Esophagus squamous epithelium (tissue), 5 donors: ENCODE results near the gene TAAR1. TPM values are rescaled to one million over a fixed set of nuclear protein-coding genes. Genes with fewer than 3 reads are reported as not detected.
"Not testable (repeated sequence)": the region's sequence is repeated elsewhere in the genome, so short reads cannot be mapped to it uniquely, and the experiment has no call there.

ENCODE experiments used
- DNase-seq: peaks from one replicate; lab custom pipeline; 2025; lab: John Stamatoyannopoulos, UW
- H3K27ac ChIP-seq, 4 donors: fragments of 200-600 bp; sonication (generic); one replicate each; pipeline ENCODE4 v1.5.1; 2016 to 2019; ENCODE audit warnings: mild to moderate bottlenecking in 1 of 4
- H3K27me3 ChIP-seq, 4 donors: fragments of 200-600 bp; sonication (generic); 1 replicate in 3 of 4; 2 replicates in 1 of 4; pipeline versions ENCODE4 v1.5.1 to v1.6.0; 2017 to 2021; ENCODE audit warnings: antibody characterized with exemption in 1 of 4
- H3K36me3 ChIP-seq, 3 donors: fragments of 200-600 bp; sonication (generic); one replicate each; pipeline ENCODE4 v1.5.1; 2016 to 2019
- H3K4me1 ChIP-seq, 3 donors: fragments of 200-600 bp; sonication (generic); one replicate each; pipeline ENCODE4 v1.5.1; 2017 to 2019
- H3K4me3 ChIP-seq, 4 donors: fragments of 200-600 bp; sonication (generic); 1 replicate in 3 of 4; 2 replicates in 1 of 4; pipeline ENCODE4 v1.5.1; 2016 to 2019; ENCODE audit warnings: mild to moderate bottlenecking in 2 of 4, moderate library complexity in 1 of 4
- H3K9me3 ChIP-seq, 3 donors: fragments of 200-600 bp; sonication (generic); one replicate each; pipeline ENCODE4 v1.5.1; 2016 to 2019
- CTCF ChIP-seq, 6 experiments: fragments of 450-650 bp in 4 of 6; fragments of 200-600 bp in 2 of 6; sonication (generic) in 2 of 6; IDR thresholded peaks; one replicate each; pipeline ENCODE4 v1.5.1; 2016 to 2019; ENCODE audit warnings: antibody characterized with exemption in 6 of 6, mild to moderate bottlenecking in 4 of 6, moderate library complexity in 4 of 6
- POLR2A ChIP-seq, 4 donors: fragments of 450-650 bp; IDR thresholded peaks; one replicate each; pipeline ENCODE4 v1.6.1; 2017; ENCODE audit warnings: antibody characterized with exemption in 4 of 4, mild to moderate bottlenecking in 4 of 4, moderate library complexity in 3 of 4
- WGBS, 2 donors: methylation state at CpG; one replicate each; pipeline ENCODE4 v1.1.5; 2018; 5-methylcytosine and 5-hydroxymethylcytosine counted together
- intact Hi-C: fragments of 100-400 bp; cut with DNase I; formaldehyde crosslinking; loops from one replicate; pipeline ENCODE4 v1.15.0; 2022
- total RNA-seq, 4 donors: library from RNA; depleted of rRNA; stranded (reverse); fragments of >200 nt; gene quantifications; one replicate each; pipeline ENCODE4 v1.1.0, GENCODE V29; 2016
- donor health status: DM: yes; HTN: yes; CAD: no.

Gene TAAR1
- total RNA-seq, result not detected

GRCh38 chr6:132659082-132659481 is at the start of gene TAAR1:
Gene TAAR1, minus strand, starts transcription at chr6:132659182. Its CDS starts 13,179 bp downstream, at chr6:132646003.
- TF ChIP-seq CTCF (IDR thresholded peaks at IDR 0.05), result no peak
- TF ChIP-seq POLR2A (IDR thresholded peaks at IDR 0.05), result no peak
- Histone ChIP-seq H3K4me3 (no peak within 1 kb of the TSS), H3K4me1 (no peaks in the 10 kb centered on the region), H3K27ac (no peak within 1 kb of the TSS), H3K27me3 (no peaks in the 10 kb centered on the region), H3K9me3 (no peaks in the 10 kb centered on the region), H3K36me3 (no peaks in the 10 kb centered on the region)
- DNase-seq, result no peak
- intact Hi-C loops, result no loop called here
- 76 to 95% methylated on average over 3 of the region's 3 CpGs for WGBS, 2 donors

GRCh38 chr6:132708771-132709170 is 49.8 kb upstream of the TAAR1 start:
- Histone ChIP-seq H3K4me1 (no peaks in the 10 kb centered on the region), H3K36me3 (no peaks in the 10 kb centered on the region), H3K27me3 (no peaks in the 10 kb centered on the region), H3K27ac (no peak overlapping the region), H3K4me3 (no peak overlapping the region), H3K9me3 (peaks cover 0 to 6% (median 0%) of the 10 kb centered on the region in 3 donors)
- WGBS, 2 donors, result 90 to 98% methylated on average over 3 of the region's 3 CpGs
- intact Hi-C loops, result no loop called here
- DNase-seq, result no peak
- TF ChIP-seq POLR2A (IDR thresholded peaks at IDR 0.05) (no peak), CTCF (IDR thresholded peaks at IDR 0.05) (no peak)

GRCh38 chr6:132708002-132708401 is 49.0 kb upstream of the TAAR1 start:
- H3K36me3 ChIP-seq, result no peaks in the 10 kb centered on the region
- no peak for DNase-seq
- TF ChIP-seq CTCF (IDR thresholded peaks at IDR 0.05) (no peak), POLR2A (IDR thresholded peaks at IDR 0.05) (no peak)
- intact Hi-C loops, result no loop called here
- peaks cover 0 to 6% (median 0%) of the 10 kb centered on the region in 3 donors for H3K9me3 ChIP-seq
- no peaks in the 10 kb centered on the region for H3K4me1 ChIP-seq
- no peak overlapping the region for H3K4me3 ChIP-seq
- H3K27me3 ChIP-seq, result no peaks in the 10 kb centered on the region
- no peak overlapping the region for H3K27ac ChIP-seq

GRCh38 chr6:132706756-132707155 is 47.8 kb upstream of the TAAR1 start:
- H3K36me3 ChIP-seq, intact Hi-C loops, H3K4me1 ChIP-seq, H3K27ac ChIP-seq, DNase-seq, H3K27me3 ChIP-seq, H3K4me3 ChIP-seq, H3K9me3 ChIP-seq: not testable (repeated sequence)
- 69 to 70% methylated on average over 4 of the region's 4 CpGs for WGBS, 2 donors

GRCh38 chr6:132703936-132704335 is 45.0 kb upstream of the TAAR1 start:
- peaks cover 0 to 6% (median 0%) of the 10 kb centered on the region in 3 donors for H3K9me3 ChIP-seq
- H3K27ac ChIP-seq, result no peak overlapping the region
- DNase-seq, result no peak
- TF ChIP-seq CTCF (IDR thresholded peaks at IDR 0.05), result no peak
- no peak for TF ChIP-seq POLR2A (IDR thresholded peaks at IDR 0.05)
- H3K4me1 ChIP-seq, result no peaks in the 10 kb centered on the region
- H3K27me3 ChIP-seq, result no peaks in the 10 kb centered on the region
- intact Hi-C loops, result no loop called here
- H3K36me3 ChIP-seq, result no peaks in the 10 kb centered on the region
- no peak overlapping the region for H3K4me3 ChIP-seq

GRCh38 chr6:132698608-132699007 is 39.6 kb upstream of the TAAR1 start:
- no peak for TF ChIP-seq CTCF (IDR thresholded peaks at IDR 0.05)
- TF ChIP-seq POLR2A (IDR thresholded peaks at IDR 0.05), result no peak
- no peak for DNase-seq
- peaks cover 0 to 11% (median 0%) of the 10 kb centered on the region in 3 donors for H3K9me3 ChIP-seq
- no peak overlapping the region for H3K27ac ChIP-seq
- no peak overlapping the region for H3K4me3 ChIP-seq
- no peaks in the 10 kb centered on the region for H3K4me1 ChIP-seq
- 8 to 38% methylated on average over 1 of the region's 1 CpG for WGBS, 2 donors
- no peaks in the 10 kb centered on the region for H3K36me3 ChIP-seq
- H3K27me3 ChIP-seq, result no peaks in the 10 kb centered on the region
- intact Hi-C loops, result no loop called here
